Endothelial cell (in vitro differentiated cells): ENCODE measurements around the gene IGDCC3. TPM values are rescaled to one million over a fixed set of nuclear protein-coding genes. Genes with fewer than 3 reads are reported as not detected.

Experiments used
- DNase-seq: peaks from one replicate; pipeline ENCODE4 v3.0.0; 2021; ENCODE audit warnings: low spot score
- H3K27ac Mint-ChIP-seq: one replicate; pipeline ENCODE4 v1.8.0; 2021; ENCODE audit warnings: mixed read lengths, inconsistent platforms; ENCODE audit not compliant: unreplicated experiment
- H3K27me3 Mint-ChIP-seq: one replicate; pipeline ENCODE4 v1.8.0; 2021; ENCODE audit warnings: mild to moderate bottlenecking, moderate library complexity, mixed read lengths, inconsistent platforms; ENCODE audit not compliant: unreplicated experiment
- H3K36me3 Mint-ChIP-seq: one replicate; pipeline ENCODE4 v1.8.0; 2021; ENCODE audit warnings: mild to moderate bottlenecking, low read depth, mixed read lengths, inconsistent platforms; ENCODE audit not compliant: unreplicated experiment
- H3K4me1 Mint-ChIP-seq: one replicate; pipeline ENCODE4 v1.8.0; 2021; ENCODE audit warnings: mild to moderate bottlenecking, mixed read lengths, inconsistent platforms; ENCODE audit not compliant: unreplicated experiment
- H3K4me3 Mint-ChIP-seq: one replicate; pipeline ENCODE4 v1.8.0; 2021; ENCODE audit warnings: mild to moderate bottlenecking, mixed read lengths, inconsistent platforms; ENCODE audit not compliant: unreplicated experiment
- H3K9me3 Mint-ChIP-seq: one replicate; pipeline ENCODE4 v1.8.0; 2021; ENCODE audit warnings: mixed read lengths, inconsistent platforms; ENCODE audit not compliant: unreplicated experiment
- CTCF ChIP-seq: fragments of 200-600 bp; sonication (generic); IDR thresholded peaks from one replicate; pipeline ENCODE4 v1.5.0; 2021; ENCODE audit warnings: antibody characterized with exemption; ENCODE audit not compliant: unreplicated experiment
- total RNA-seq: library from RNA; stranded (reverse); fragmentation: NEBNext Ultra II Directional; extraction: Animal tissue kit (Norgen Biotek cat#: 25700); gene quantifications from one replicate; pipeline ENCODE4 v1.2.1, GENCODE V29; 2021; ENCODE audit not compliant: unreplicated experiment

The IGDCC3 gene
- total RNA-seq, 1 donor from 2014 or later = 538 TPM

- Mint-ChIP-seq H3K36me3 (peaks cover 40% of the 10 kb centered on the region), H3K27ac (no peak overlapping the region), H3K4me1 (peaks cover 16% of the 10 kb centered on the region), H3K27me3 (peaks cover 6% of the 10 kb centered on the region), H3K9me3 (no peaks in the 10 kb centered on the region), H3K4me3 (peak overlapping the region; percentile 81)
- no peak for DNase-seq
- no peak for TF ChIP-seq CTCF
Measured at GRCh38 chr15:65328506-65329287, 49.1 kb downstream of the IGDCC3 start.

- TF ChIP-seq CTCF = no peak
- Mint-ChIP-seq H3K27me3 (peaks cover 8% of the 10 kb centered on the region), H3K4me3 (peak overlapping the region; percentile 81), H3K36me3 (peaks cover 35% of the 10 kb centered on the region), H3K9me3 (no peaks in the 10 kb centered on the region), H3K4me1 (peaks cover 18% of the 10 kb centered on the region), H3K27ac (no peak overlapping the region)
- no peak for DNase-seq
Measured at GRCh38 chr15:65327651-65328393, 50.0 kb downstream of the IGDCC3 start.

- Mint-ChIP-seq H3K27me3 (peaks cover 10% of the 10 kb centered on the region), H3K27ac (peak overlapping the region; percentile 67), H3K4me3 (no peak overlapping the region), H3K9me3 (no peaks in the 10 kb centered on the region), H3K4me1 (peaks cover 26% of the 10 kb centered on the region), H3K36me3 (peaks cover 25% of the 10 kb centered on the region)
- TF ChIP-seq CTCF = no peak
- no peak for DNase-seq
Measured at GRCh38 chr15:65326818-65327217, 51.0 kb downstream of the IGDCC3 start.

- H3K36me3 Mint-ChIP-seq = peaks cover 20% of the 10 kb centered on the region
- DNase-seq = peak; percentile 65
- H3K4me3 Mint-ChIP-seq = no peak overlapping the region
- no peak for TF ChIP-seq CTCF
- H3K4me1 Mint-ChIP-seq = peaks cover 29% of the 10 kb centered on the region
- H3K27ac Mint-ChIP-seq = peak overlapping the region; percentile 67
- peaks cover 12% of the 10 kb centered on the region for H3K27me3 Mint-ChIP-seq
- H3K9me3 Mint-ChIP-seq = no peaks in the 10 kb centered on the region
Measured at GRCh38 chr15:65326117-65326526, 51.7 kb downstream of the IGDCC3 start.

- peak overlapping the region; percentile 31 for H3K4me3 Mint-ChIP-seq
- no peaks in the 10 kb centered on the region for H3K9me3 Mint-ChIP-seq
- peaks cover 6% of the 10 kb centered on the region for H3K36me3 Mint-ChIP-seq
- peaks cover 21% of the 10 kb centered on the region for H3K27me3 Mint-ChIP-seq
- TF ChIP-seq CTCF = no peak
- DNase-seq = no peak
- no peak overlapping the region for H3K27ac Mint-ChIP-seq
- peaks cover 29% of the 10 kb centered on the region for H3K4me1 Mint-ChIP-seq
Measured at GRCh38 chr15:65323071-65323511, 54.7 kb downstream of the IGDCC3 start.
